Measurements from ENCODE around the gene AHCY.

GRCh38 chr20:34296468-34296867 is 6.7 kb downstream of the AHCY start:
- TF ChIP-seq ZNF274 (IDR thresholded peaks at IDR 0.05; ENCODE audit: low read depth, low read length) (no peak), YY1 (IDR thresholded peaks at IDR 0.05; ENCODE audit: insufficient read depth, insufficient read length) (no peak)

Measured in NT2/D1 (cell line).